H4 (cell line): ENCODE data around the gene SYNJ2. TPM values are rescaled to one million over a fixed set of nuclear protein-coding genes. Genes with fewer than 3 reads are reported as not detected.

Experiments used
- DNase-seq: peaks from one replicate; pipeline ENCODE4 v3.0.0-alpha.2; 2015; ENCODE audit warnings: low spot score
- total RNA-seq: library from RNA; depleted of rRNA; stranded (reverse); fragments of >200 nt; shearing (Covaris generic); gene quantifications from 2 replicates; pipeline ENCODE4 v1.2.3, GENCODE V29; 2014

Gene SYNJ2
- total RNA-seq, 1 experiment from 2014 or later, result 20.6 TPM

GRCh38 chr6:158010591-158011477, 29.2 kb downstream of the SYNJ2 start:
- no peak for DNase-seq

GRCh38 chr6:158011478-158011920, 29.8 kb downstream of the SYNJ2 start:
- no peak for DNase-seq

DNA sequence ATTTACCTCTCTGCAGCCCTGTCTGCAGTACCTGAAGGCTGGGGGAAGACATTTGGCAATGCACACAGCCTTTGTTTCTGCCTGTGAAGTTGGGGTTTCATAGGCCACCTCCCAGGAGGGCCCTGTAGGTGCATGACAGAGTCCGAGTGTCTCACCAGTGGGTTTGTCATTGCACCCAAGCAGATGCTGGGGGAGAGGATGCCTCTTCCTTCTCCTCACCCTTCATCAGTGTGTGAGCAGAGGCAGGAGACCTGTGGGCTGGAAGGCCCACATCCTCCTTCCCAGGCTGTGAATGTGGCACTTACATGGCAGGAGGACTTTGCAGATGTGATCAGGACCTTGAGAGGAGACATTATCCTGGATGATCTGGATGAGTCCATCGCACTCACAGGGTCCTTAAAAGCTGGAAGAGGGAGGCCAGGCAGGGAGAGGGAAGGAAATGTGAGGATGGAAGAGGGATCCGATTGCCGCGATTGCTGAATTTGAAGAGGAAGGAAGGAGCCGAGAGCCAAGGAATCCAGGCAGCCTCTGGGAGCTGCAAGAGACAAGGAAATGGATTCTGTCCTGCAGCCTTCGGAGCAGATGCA, 30.4 kb downstream of the SYNJ2 start:
- DNase-seq, result no peak

DNA sequence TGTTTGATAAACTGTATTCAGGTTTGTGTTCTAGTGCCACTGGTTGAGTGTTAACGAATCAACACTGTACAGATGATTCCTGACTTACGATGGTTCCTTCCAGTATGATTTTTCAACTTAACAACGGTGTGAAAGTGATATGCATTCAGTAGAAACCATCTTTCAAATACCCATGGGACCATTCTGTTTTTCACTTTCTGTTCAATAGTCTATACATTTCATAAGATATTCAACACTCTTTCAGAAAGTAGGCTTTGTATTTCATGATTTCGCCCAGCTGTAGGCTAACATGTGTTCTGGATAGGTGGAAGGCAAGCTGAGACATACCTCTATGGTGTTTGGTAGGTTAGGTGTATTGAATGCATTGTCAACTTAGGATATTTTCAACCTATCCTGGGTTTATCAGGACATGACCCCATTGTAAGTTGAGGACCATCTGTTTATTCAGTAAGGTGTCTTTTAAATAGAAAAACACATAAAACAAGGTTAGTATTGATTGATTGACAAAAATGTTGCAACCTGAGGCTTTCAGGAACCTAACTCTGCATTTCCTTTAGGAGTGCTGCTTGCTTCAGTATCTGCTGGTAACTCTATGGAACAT, 32.3 kb downstream of the SYNJ2 start:
- DNase-seq, result no peak

GRCh38 chr6:158014505-158015187, 33.0 kb downstream of the SYNJ2 start:
- no peak for DNase-seq

- DNase-seq, result no peak
These were observed 33.5 kb downstream of the SYNJ2 start for GRCh38 chr6:158015188-158015506.

GRCh38 chr6:158016571-158017383, 35.1 kb downstream of the SYNJ2 start:
- DNase-seq, result no peak

- no peak for DNase-seq
These were observed 36.0 kb downstream of the SYNJ2 start for GRCh38 chr6:158017621-158018040.

- no peak for DNase-seq
These were observed 36.5 kb downstream of the SYNJ2 start for GRCh38 chr6:158018041-158018771.

DNA sequence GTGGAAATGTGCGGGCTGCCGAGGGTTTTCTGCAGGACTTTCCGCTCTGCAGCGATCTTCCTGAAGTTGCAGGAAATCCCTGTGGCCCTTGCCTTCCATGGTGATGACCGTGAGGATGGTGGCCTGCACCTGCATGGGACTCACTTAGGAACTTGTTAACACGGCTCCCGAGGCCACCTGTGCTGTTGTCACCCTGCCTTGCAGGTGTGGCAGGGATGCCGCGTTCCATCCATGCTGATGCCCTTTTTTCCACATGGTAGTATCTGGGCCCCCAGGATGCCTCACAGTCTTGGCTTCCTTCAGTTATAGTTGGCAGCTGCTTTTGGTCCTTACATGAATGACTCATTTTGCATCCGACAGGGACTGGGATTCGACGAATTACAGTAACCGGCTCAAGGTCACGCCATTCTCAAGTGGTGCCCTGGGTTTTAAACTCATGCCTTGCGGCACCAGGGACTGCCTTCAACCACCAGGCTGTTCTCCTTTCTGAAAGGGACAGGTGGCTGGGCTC, 37.2 kb downstream of the SYNJ2 start:
- peak; percentile 54 for DNase-seq

- no peak for DNase-seq
These were observed 37.8 kb downstream of the SYNJ2 start for GRCh38 chr6:158019416-158019815.

- no peak for DNase-seq
These were observed 38.6 kb downstream of the SYNJ2 start for GRCh38 chr6:158020272-158020711.

DNA sequence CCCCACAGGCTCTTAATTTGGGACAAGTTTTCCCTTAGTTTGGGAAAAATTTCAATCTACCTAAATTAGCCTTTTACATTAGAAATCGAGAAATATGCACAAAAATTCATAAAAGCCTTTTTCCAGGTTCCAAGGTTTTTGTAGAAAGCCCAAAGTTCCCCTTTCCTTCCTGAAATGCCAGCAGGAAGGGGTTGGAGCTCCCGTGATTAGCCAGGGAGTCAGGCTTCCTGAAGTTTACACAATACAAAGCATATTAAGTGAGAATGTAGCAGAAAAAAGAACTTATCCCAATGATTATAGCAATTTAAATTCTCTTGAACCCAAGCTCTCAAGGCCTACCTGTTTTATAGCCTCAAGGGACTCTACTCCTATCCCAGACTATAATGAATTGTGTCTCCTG, 39.1 kb downstream of the SYNJ2 start:
- no peak for DNase-seq

DNA sequence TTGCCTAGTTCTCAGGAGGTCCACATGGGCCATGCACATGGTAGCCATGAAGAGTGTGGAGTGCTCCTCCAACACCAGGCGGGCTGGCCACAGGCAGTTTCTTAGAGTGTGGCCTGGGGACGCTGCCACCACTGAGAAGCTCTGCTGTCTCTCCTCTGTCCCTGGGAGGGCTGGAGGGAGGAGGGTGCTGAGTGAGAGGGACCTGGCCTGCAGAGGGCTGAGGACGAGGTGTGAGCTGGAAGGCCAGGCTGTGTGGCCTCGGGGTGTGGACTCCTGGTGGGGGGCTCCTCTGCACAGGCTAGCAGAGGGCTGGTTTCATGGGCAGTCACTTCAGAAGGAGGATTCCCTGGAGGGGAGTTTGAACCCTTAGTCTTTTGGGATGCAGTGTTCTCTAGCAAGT, 39.7 kb downstream of the SYNJ2 start:
- no peak for DNase-seq

- no peak for DNase-seq
These were observed 40.4 kb downstream of the SYNJ2 start for GRCh38 chr6:158021814-158022748.

- no peak for DNase-seq
These were observed 41.3 kb downstream of the SYNJ2 start for GRCh38 chr6:158022749-158023596.

DNA sequence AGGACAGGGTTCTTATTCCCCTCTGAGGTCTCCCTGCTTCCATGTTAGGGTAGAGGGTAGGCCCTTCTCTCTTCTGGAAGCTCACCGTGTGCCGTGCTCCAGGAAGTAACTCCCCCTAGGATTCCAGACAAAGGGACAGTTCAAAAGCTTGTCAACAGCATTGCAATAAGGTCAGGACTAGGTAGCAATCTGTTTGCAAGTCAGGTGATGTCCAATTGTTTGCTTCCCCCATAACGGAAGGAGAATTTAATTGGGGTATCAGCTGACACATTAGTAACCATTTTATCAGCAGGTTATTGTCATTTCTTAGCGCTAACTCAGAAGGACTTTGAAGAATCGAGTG, 41.9 kb downstream of the SYNJ2 start:
- DNase-seq, result no peak

GRCh38 chr6:158024566-158025297, 43.1 kb downstream of the SYNJ2 start:
- DNase-seq, result no peak
